ENCODE data around the gene PRDM2.

PRDM2 gene

GRCh38 chr1:13832100-13832499 lies 132.1 kb downstream of the PRDM2 start:
- TF ChIP-seq CTCF (conservative IDR thresholded peaks at IDR 0.05; ENCODE audit: low read length): no peak
- no peak overlapping the region for H3K4me3 ChIP-seq (ENCODE audit: low read length)
- DNase-seq (ENCODE audit: low read depth): no peak

GRCh38 chr1:13832536-13832935 lies 132.5 kb downstream of the PRDM2 start:
- H3K4me3 ChIP-seq (ENCODE audit: low read length): no peak overlapping the region
- no peak for TF ChIP-seq CTCF (conservative IDR thresholded peaks at IDR 0.05; ENCODE audit: low read length)
- DNase-seq (ENCODE audit: low read depth): no peak

GRCh38 chr1:13836136-13836535 lies 136.1 kb downstream of the PRDM2 start:
- DNase-seq (ENCODE audit: low read depth): no peak
- TF ChIP-seq CTCF (conservative IDR thresholded peaks at IDR 0.05; ENCODE audit: low read length): no peak
- no peak overlapping the region for H3K4me3 ChIP-seq (ENCODE audit: low read length)

GRCh38 chr1:13836631-13837030 lies 136.6 kb downstream of the PRDM2 start:
- TF ChIP-seq CTCF (conservative IDR thresholded peaks at IDR 0.05; ENCODE audit: low read length): no peak

GRCh38 chr1:13838236-13838635 lies 138.2 kb downstream of the PRDM2 start:
- no peak for TF ChIP-seq CTCF (conservative IDR thresholded peaks at IDR 0.05; ENCODE audit: low read length)
- DNase-seq (ENCODE audit: low read depth): no peak
- H3K4me3 ChIP-seq (ENCODE audit: low read length): no peak overlapping the region

More at GRCh38 chr1:13836631-13837030, 136.6 kb downstream of the PRDM2 start:
- no peak for DNase-seq (ENCODE audit: low read depth)
- H3K4me3 ChIP-seq (ENCODE audit: low read length): no peak overlapping the region

- no peak for TF ChIP-seq CTCF (conservative IDR thresholded peaks at IDR 0.05; ENCODE audit: low read length)
- DNase-seq (ENCODE audit: low read depth): no peak
- H3K4me3 ChIP-seq (ENCODE audit: low read length): no peak overlapping the region
Observed at GRCh38 chr1:13842497-13842896, 142.5 kb downstream of the PRDM2 start.

GRCh38 chr1:13851726-13852125 lies 151.7 kb downstream of the PRDM2 start:
- no peak for TF ChIP-seq CTCF (conservative IDR thresholded peaks at IDR 0.05; ENCODE audit: low read length)
- DNase-seq (ENCODE audit: low read depth): no peak

More at GRCh38 chr1:13851726-13852125, 151.7 kb downstream of the PRDM2 start:
- H3K4me3 ChIP-seq (ENCODE audit: low read length): no peak overlapping the region

Data from AG10803 (cell line).